GM12873 (cell line): Measurements from ENCODE around the gene AMIGO2.

Source experiments
- TF ChIP-seq, protein P1 (sequence below): IDR thresholded peaks from 2 replicates; pipeline ENCODE4 v1.5.1; 2012; ENCODE audit warnings: low read depth, mild to moderate bottlenecking, moderate library complexity, low read length, control low read depth; ENCODE audit not compliant: insufficient read depth; ENCODE audit errors: missing control alignments

The AMIGO2 gene

GRCh38 chr12:47048541-47048940, 31.2 kb downstream of the AMIGO2 start:
- TF ChIP-seq, protein P1, sequence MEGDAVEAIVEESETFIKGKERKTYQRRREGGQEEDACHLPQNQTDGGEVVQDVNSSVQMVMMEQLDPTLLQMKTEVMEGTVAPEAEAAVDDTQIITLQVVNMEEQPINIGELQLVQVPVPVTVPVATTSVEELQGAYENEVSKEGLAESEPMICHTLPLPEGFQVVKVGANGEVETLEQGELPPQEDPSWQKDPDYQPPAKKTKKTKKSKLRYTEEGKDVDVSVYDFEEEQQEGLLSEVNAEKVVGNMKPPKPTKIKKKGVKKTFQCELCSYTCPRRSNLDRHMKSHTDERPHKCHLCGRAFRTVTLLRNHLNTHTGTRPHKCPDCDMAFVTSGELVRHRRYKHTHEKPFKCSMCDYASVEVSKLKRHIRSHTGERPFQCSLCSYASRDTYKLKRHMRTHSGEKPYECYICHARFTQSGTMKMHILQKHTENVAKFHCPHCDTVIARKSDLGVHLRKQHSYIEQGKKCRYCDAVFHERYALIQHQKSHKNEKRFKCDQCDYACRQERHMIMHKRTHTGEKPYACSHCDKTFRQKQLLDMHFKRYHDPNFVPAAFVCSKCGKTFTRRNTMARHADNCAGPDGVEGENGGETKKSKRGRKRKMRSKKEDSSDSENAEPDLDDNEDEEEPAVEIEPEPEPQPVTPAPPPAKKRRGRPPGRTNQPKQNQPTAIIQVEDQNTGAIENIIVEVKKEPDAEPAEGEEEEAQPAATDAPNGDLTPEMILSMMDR = no peak

DNA sequence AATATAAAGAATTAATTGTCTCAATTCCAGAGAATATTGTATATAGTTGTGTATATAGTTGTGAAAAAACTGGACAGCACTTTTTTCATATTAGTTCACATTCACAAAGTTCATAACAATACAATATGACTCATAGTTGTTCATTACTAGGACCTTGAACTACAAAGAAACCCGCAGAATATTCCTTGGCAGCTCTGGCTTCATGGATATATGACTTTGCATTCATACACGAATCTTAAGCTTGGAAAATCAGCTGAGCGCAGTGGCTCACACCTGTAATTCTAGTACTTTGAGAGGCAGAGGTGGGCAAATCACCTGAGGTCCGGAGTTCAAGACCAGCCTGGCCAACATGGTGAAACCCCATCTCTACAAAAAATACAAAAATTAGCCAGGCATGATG, 38.4 kb downstream of the AMIGO2 start:
- TF ChIP-seq, protein P1 = no peak

- TF ChIP-seq, protein P1 = no peak
These were observed 40.0 kb downstream of the AMIGO2 start for GRCh38 chr12:47039756-47040155.

DNA sequence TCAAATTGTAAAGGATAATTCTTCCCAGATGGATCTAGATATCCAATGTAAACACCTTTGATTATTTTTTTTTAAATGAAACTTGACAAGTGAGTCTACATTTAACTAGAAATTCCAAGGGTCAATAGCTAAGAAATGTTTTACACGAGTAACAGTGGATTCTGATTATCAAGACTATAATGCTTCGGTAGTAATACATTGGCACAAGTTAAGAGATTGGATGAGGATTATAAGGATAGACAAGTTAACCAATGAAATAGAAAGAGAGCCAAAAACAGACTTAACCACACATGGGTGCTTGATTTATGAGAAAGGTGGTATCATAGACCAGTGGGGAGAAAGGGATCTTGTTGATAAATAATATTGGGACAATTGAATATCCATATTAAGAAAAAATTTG, 40.7 kb downstream of the AMIGO2 start:
- TF ChIP-seq, protein P1 = no peak

DNA sequence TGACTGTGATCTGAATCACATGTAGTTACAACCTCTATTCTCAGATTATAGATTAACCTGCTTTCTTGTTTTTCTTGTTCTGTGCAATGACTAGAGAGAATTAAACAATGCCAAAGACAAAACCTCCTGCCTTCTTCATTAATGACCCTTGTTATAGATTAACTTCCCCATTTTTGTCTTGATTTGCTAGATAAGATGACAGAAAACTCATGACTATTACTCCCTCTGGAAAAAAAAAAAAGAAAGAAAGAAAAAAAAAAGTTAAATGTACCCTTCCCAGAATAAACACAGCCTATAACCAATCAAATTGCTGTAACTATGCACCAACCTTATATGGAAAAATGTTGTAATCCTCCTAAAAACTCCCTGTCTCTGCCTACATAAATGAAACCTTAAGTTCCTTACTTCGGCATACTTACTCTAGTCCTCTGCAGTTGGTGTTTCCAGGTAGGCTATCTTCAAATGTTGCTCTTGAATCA, 41.5 kb downstream of the AMIGO2 start:
- TF ChIP-seq, protein P1 = no peak

DNA sequence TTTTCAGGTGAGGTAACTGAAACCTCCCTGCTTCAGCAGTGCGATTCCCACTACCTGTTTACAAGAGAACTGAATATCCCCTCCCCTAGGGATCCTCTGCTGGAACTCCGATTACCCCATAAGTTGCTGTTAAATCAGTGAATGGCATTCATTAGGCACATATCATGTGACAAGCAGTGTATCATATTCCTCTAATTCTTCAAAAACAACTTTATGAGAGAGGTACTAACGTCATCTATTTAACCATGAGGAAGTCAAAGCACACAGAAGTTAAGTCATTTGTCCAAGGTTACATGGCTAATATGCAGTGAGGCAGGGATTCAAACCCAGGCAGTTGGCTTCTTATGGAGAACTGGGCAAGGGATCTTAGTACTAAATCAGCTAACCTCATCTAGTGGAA, 44.3 kb downstream of the AMIGO2 start:
- TF ChIP-seq, protein P1 = no peak

GRCh38 chr12:47034661-47035060, 45.1 kb downstream of the AMIGO2 start:
- TF ChIP-seq, protein P1 = no peak
